ENCODE results near the gene GNMT.

The GNMT gene

DNA sequence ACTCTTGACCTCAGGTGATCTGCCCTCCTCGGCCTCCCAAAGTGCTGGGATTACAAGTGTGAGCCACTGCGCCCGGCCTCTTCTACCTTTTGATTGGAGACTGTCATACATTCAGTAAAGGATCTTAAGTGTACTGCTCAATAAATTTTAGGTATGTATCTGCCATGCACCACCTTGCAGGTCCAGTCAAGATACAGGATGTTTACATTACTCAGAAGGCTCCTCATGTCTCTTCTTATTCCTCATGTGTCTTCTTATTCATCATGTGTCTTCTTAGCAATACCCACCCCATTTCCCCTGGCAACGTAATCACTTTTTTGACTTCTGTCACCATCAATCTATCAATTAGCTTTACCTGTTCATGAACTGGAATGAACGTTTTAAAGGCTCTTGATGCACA, 45.3 kb downstream of the GNMT start:
- DNase-seq = no peak
- no peak overlapping the region for H3K27ac ChIP-seq
- TF ChIP-seq, protein P1, sequence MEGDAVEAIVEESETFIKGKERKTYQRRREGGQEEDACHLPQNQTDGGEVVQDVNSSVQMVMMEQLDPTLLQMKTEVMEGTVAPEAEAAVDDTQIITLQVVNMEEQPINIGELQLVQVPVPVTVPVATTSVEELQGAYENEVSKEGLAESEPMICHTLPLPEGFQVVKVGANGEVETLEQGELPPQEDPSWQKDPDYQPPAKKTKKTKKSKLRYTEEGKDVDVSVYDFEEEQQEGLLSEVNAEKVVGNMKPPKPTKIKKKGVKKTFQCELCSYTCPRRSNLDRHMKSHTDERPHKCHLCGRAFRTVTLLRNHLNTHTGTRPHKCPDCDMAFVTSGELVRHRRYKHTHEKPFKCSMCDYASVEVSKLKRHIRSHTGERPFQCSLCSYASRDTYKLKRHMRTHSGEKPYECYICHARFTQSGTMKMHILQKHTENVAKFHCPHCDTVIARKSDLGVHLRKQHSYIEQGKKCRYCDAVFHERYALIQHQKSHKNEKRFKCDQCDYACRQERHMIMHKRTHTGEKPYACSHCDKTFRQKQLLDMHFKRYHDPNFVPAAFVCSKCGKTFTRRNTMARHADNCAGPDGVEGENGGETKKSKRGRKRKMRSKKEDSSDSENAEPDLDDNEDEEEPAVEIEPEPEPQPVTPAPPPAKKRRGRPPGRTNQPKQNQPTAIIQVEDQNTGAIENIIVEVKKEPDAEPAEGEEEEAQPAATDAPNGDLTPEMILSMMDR (IDR thresholded peaks at IDR 0.05; ENCODE audit: low read depth, low read length) = no peak
- H3K4me3 ChIP-seq (ENCODE audit: low read depth, low read length) = no peak overlapping the region
- peaks cover 74% of the 10 kb centered on the region for H3K36me3 ChIP-seq
- H3K27me3 ChIP-seq (ENCODE audit: insufficient read depth, low read depth, severe bottlenecking) = no peaks in the 10 kb centered on the region
- H3K9me3 ChIP-seq (ENCODE audit: severe bottlenecking) = no peaks in the 10 kb centered on the region

DNA sequence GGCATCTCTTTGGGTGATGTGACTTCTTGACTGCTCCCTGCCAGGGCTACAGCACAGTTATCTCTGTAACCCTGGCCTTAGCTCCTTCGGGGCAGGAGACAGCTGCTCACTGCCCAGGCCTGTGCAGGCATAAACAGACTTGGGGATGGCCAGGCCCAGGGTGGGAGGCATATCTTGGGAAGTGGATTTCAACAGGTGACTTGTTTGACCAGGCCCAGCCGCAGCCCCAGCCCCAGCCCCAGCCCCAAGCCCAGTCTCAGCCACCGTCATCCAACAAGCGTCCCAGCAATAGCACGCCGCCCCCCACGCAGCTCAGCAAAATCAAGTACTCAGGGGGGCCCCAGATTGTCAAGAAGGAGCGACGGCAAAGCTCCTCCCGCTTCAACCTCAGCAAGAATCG, 45.7 kb downstream of the GNMT start:
- Histone ChIP-seq H3K9me3 (ENCODE audit: severe bottlenecking) (no peaks in the 10 kb centered on the region), H3K27me3 (ENCODE audit: insufficient read depth, low read depth, severe bottlenecking) (no peaks in the 10 kb centered on the region), H3K36me3 (peaks cover 75% of the 10 kb centered on the region), H3K4me3 (ENCODE audit: low read depth, low read length) (no peak overlapping the region), H3K27ac (no peak overlapping the region)
- TF ChIP-seq, protein P1 (IDR thresholded peaks at IDR 0.05; ENCODE audit: low read depth, low read length) = no peak
- DNase-seq = no peak

DNA sequence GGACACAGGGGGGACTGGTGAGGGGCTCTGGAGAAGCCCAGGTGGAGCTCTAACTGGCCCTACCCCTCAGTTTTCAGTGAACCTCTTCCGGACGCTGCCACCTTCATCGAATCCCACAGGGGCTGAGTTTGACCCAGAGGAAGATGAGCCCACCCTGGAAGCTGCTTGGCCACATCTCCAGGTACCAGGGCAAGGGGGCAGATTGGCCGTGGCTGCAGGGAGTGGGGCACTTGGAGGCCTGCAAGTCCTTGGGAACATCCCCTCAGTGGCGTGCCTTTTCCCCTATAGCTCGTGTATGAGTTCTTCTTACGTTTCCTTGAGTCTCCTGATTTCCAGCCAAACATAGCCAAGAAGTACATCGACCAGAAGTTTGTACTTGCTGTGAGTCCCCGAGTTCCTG, 46.6 kb downstream of the GNMT start:
- Histone ChIP-seq H3K27ac (no peak overlapping the region), H3K27me3 (ENCODE audit: insufficient read depth, low read depth, severe bottlenecking) (no peaks in the 10 kb centered on the region), H3K36me3 (peaks cover 79% of the 10 kb centered on the region), H3K4me3 (ENCODE audit: low read depth, low read length) (no peak overlapping the region), H3K9me3 (ENCODE audit: severe bottlenecking) (no peaks in the 10 kb centered on the region)
- DNase-seq = no peak
- TF ChIP-seq, protein P1 (IDR thresholded peaks at IDR 0.05; ENCODE audit: low read depth, low read length) = no peak

DNA sequence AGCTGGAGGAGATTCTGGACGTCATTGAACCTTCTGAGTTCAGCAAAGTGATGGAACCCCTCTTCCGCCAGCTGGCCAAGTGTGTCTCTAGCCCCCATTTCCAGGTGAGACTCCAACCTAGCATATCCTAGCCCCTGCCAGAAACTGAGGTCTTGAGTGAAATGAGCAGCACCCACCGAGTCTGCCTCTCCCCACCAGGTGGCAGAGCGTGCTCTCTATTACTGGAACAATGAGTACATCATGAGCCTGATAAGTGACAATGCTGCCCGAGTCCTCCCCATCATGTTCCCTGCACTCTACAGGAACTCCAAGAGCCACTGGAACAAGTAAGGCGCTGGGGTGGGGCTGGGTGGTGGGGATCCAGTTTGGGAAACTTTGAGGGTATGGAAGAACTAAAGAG, 48.6 kb downstream of the GNMT start:
- TF ChIP-seq, protein P1 (IDR thresholded peaks at IDR 0.05; ENCODE audit: low read depth, low read length) = peak; percentile 91
- Histone ChIP-seq H3K27ac (no peak overlapping the region), H3K27me3 (ENCODE audit: insufficient read depth, low read depth, severe bottlenecking) (no peaks in the 10 kb centered on the region), H3K9me3 (ENCODE audit: severe bottlenecking) (no peaks in the 10 kb centered on the region), H3K4me3 (ENCODE audit: low read depth, low read length) (no peak overlapping the region), H3K36me3 (peaks cover 80% of the 10 kb centered on the region)
- DNase-seq = peak; percentile 81

DNA sequence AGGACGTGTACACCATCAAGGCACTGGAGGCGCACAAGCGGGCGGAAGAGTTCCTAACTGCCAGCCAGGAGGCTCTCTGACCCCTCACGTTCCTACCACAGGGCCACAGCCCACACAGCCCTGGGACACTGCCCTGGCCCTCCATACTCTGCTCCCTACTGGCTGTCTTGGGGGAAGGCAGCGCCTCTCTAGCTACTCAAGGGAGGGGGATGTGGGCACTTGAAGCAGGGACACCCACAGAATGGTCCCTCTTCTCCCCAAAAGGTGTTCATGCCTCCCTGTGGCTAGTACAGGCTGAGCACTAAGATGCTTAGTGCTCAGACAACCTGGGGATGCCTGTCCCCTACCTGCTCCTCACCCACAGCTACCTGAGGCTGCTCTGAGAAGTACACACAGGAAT, 50.7 kb downstream of the GNMT start:
- Histone ChIP-seq H3K4me3 (ENCODE audit: low read depth, low read length) (no peak overlapping the region), H3K9me3 (ENCODE audit: severe bottlenecking) (no peaks in the 10 kb centered on the region), H3K27ac (no peak overlapping the region), H3K27me3 (ENCODE audit: insufficient read depth, low read depth, severe bottlenecking) (no peaks in the 10 kb centered on the region), H3K36me3 (peaks cover 72% of the 10 kb centered on the region)
- peak; percentile 45 for DNase-seq
- TF ChIP-seq, protein P1 (IDR thresholded peaks at IDR 0.05; ENCODE audit: low read depth, low read length) = peak; percentile 55

DNA sequence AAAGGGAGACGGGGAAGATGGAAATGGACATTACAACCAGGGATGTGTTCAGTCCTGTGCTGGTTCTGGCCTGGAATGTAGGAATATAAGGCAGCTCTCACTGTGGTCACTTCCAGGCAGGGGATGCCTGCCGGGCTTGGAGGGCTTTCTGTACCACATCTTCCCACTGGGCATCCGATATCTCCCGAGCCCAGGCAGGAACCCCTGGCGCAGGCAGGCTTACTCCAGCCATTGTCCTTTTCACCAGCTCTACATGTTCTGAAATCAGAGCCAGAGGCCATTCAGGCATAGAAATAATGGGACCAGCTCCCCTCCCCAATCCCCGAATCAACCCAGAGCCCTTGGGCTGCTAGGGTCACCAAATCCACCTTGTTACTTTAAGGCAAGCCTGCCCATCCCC, 51.8 kb downstream of the GNMT start:
- TF ChIP-seq, protein P1 (IDR thresholded peaks at IDR 0.05; ENCODE audit: low read depth, low read length) = no peak
- no peak overlapping the region; the same call in 1 of the 2 replicates for H3K27ac ChIP-seq
- no peaks in the 10 kb centered on the region for H3K27me3 ChIP-seq (ENCODE audit: insufficient read depth, low read depth, severe bottlenecking)
- DNase-seq = no peak
- peaks cover 72% of the 10 kb centered on the region for H3K36me3 ChIP-seq
- H3K9me3 ChIP-seq (ENCODE audit: severe bottlenecking) = no peaks in the 10 kb centered on the region
- peak overlapping the region; percentile 73; the same call in 1 of the 2 replicates for H3K4me3 ChIP-seq (ENCODE audit: low read depth, low read length)

Measured in WERI-Rb-1 (cell line).